Panc1 (cell line): ENCODE data around the gene FKBP4. TPM values are rescaled to one million over a fixed set of nuclear protein-coding genes. Genes with fewer than 3 reads are reported as not detected.

ENCODE experiments used
- ATAC-seq: fragments of 200-7000 bp; cut with Tn5 transposase; 2 replicates; pipeline ENCODE4 v1.9.1; 2020; ENCODE audit warnings: mild to moderate bottlenecking, moderate library complexity
- BruUV-seq: library from RNA; stranded (reverse); fragments of 400-500 nt; replicated peaks from 2 replicates; lab custom pipeline; 2021; lab: Mats Ljungman, UMichigan
- CTCF ChIA-PET: fragments of 300-600 bp; sonication (Branson Sonifier 250); formaldehyde crosslinking; loops from one replicate; lab custom pipeline; 2022; ENCODE audit warnings: antibody characterized with exemption; lab: Charles Lee
- POLR2A ChIA-PET: fragments of 300-600 bp; sonication (Branson Sonifier 250); formaldehyde crosslinking; loops from one replicate; lab custom pipeline; 2022; ENCODE audit warnings: antibody characterized with exemption; lab: Charles Lee
- DNase-seq: peaks from one replicate; pipeline ENCODE4 v3.0.0-alpha.2; 2010; ENCODE audit warnings: low read depth, low spot score
- H3K27ac ChIP-seq: 2 replicates; pipeline ENCODE4 v1.5.1; 2011; ENCODE audit warnings: mild to moderate bottlenecking, low read length, inconsistent platforms
- H3K27me3 ChIP-seq: fragments of 200-500 bp; sonication (Bioruptor generic); 2 replicates; pipeline ENCODE4 v1.6.0; 2014; ENCODE audit warnings: low read length, inconsistent platforms; ENCODE audit not compliant: control insufficient read depth, insufficient read depth
- H3K36me3 ChIP-seq: fragments of 200-500 bp; sonication (Bioruptor generic); 2 replicates; pipeline ENCODE4 v1.5.1; 2014; ENCODE audit warnings: inconsistent platforms, mild to moderate bottlenecking, low read length, moderate library complexity; ENCODE audit not compliant: control insufficient read depth, insufficient read depth
- H3K4me1 ChIP-seq: 2 replicates; pipeline ENCODE4 v1.5.1; 2011; ENCODE audit warnings: inconsistent platforms, mild to moderate bottlenecking, low read length, moderate library complexity; ENCODE audit not compliant: control insufficient read depth, insufficient read depth
- H3K4me3 ChIP-seq, 2 experiments: 2 replicates each; pipeline ENCODE4 v1.5.1; 2011 to 2012; ENCODE audit warnings: low read depth in 2 of 2, low read length in 2 of 2, mild to moderate bottlenecking in 2 of 2, inconsistent platforms in 1 of 2, moderate library complexity in 1 of 2
- H3K9me3 ChIP-seq: fragments of 200-500 bp; sonication (Bioruptor generic); 2 replicates; pipeline ENCODE4 v1.5.1; 2014; ENCODE audit warnings: low read depth, mild to moderate bottlenecking, inconsistent platforms, low read length, moderate library complexity; ENCODE audit not compliant: control insufficient read depth, insufficient read depth
- SIN3A ChIP-seq: IDR thresholded peaks from 2 replicates; pipeline ENCODE4 v1.6.1; 2012; ENCODE audit warnings: low read depth, mild to moderate bottlenecking, low read length, moderate library complexity, borderline replicate concordance; ENCODE audit not compliant: insufficient read depth
- TCF7L2 ChIP-seq: IDR thresholded peaks from 2 replicates; pipeline ENCODE4 v1.6.1; 2011; ENCODE audit warnings: mild to moderate bottlenecking, low read depth, low read length, inconsistent platforms
- in situ Hi-C: cut with HindIII; loops from 2 replicates; pipeline ENCODE4 v1.10.0; 2016; ENCODE audit warnings: low sequenced_read_pairs, low pct_unique_long_range_greater_than_20kb
- intact Hi-C: fragments of 100-400 bp; cut with micrococcal nuclease; formaldehyde crosslinking; loops from one replicate; pipeline ENCODE4 v1.10.0; 2022; ENCODE audit not compliant: unreplicated experiment
- total RNA-seq: library from RNA; stranded (reverse); gene quantifications from one replicate; pipeline ENCODE4 v1.2.1, GENCODE V29; 2021; ENCODE audit not compliant: unreplicated experiment
- TF ChIP-seq, protein P1 (sequence below), 2 experiments: IDR thresholded peaks; 2 replicates each; pipeline ENCODE4 v1.6.1; 2011 to 2012; ENCODE audit warnings: low read depth in 2 of 2, control low read depth in 1 of 2, low read length in 1 of 2, mild to moderate bottlenecking in 1 of 2, moderate library complexity in 1 of 2; ENCODE audit not compliant: insufficient read depth in 1 of 2
- TF ChIP-seq, protein P2 (sequence below): fragments of 450-650 bp; IDR thresholded peaks from 2 replicates; pipeline ENCODE4 v1.5.1; 2017; ENCODE audit warnings: mild to moderate bottlenecking

FKBP4 gene
- total RNA-seq, 1 experiment from 2014 or later: 64.9 TPM

DNA sequence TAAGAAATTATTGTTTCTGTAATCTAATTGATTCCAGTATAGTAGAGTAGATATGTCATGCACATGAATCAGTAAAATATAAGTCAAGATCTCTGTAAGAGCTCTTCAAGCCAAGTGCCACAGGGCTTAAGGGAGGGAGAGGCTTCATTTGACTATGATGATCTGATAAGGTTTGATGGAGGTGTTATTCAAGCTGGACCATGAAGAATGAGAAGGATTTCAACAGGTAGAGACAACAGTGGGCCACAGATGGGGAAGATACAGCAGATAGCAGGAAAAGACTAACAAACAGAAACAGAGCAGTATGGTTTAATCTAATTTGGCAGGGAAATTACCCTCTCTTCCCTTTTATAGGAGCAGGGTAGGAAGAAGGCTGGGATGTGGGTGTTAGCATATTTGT is 40.6 kb upstream of the FKBP4 start:
- no peak for DNase-seq
- Histone ChIP-seq H3K4me1 (no peaks in the 10 kb centered on the region), H3K9me3 (no peaks in the 10 kb centered on the region), H3K36me3 (no peaks in the 10 kb centered on the region), H3K27ac (no peak overlapping the region), H3K4me3 (no peak overlapping the region), H3K27me3 (peaks cover 8% of the 10 kb centered on the region)
- ChIA-PET POLR2A (no interaction called here), CTCF (no interaction called here)
- BruUV-seq: no TSS peak
- TF ChIP-seq, protein P1, sequence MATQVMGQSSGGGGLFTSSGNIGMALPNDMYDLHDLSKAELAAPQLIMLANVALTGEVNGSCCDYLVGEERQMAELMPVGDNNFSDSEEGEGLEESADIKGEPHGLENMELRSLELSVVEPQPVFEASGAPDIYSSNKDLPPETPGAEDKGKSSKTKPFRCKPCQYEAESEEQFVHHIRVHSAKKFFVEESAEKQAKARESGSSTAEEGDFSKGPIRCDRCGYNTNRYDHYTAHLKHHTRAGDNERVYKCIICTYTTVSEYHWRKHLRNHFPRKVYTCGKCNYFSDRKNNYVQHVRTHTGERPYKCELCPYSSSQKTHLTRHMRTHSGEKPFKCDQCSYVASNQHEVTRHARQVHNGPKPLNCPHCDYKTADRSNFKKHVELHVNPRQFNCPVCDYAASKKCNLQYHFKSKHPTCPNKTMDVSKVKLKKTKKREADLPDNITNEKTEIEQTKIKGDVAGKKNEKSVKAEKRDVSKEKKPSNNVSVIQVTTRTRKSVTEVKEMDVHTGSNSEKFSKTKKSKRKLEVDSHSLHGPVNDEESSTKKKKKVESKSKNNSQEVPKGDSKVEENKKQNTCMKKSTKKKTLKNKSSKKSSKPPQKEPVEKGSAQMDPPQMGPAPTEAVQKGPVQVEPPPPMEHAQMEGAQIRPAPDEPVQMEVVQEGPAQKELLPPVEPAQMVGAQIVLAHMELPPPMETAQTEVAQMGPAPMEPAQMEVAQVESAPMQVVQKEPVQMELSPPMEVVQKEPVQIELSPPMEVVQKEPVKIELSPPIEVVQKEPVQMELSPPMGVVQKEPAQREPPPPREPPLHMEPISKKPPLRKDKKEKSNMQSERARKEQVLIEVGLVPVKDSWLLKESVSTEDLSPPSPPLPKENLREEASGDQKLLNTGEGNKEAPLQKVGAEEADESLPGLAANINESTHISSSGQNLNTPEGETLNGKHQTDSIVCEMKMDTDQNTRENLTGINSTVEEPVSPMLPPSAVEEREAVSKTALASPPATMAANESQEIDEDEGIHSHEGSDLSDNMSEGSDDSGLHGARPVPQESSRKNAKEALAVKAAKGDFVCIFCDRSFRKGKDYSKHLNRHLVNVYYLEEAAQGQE (IDR thresholded peaks at IDR 0.05; ENCODE audit: insufficient read depth in 1 of 2, low read depth in 2 of 2, low read length in 1 of 2): no peak
- TF ChIP-seq TCF7L2: no peak
- intact Hi-C loops (no loop called here), in situ Hi-C loops (no loop called here)
- no peak for ATAC-seq

DNA sequence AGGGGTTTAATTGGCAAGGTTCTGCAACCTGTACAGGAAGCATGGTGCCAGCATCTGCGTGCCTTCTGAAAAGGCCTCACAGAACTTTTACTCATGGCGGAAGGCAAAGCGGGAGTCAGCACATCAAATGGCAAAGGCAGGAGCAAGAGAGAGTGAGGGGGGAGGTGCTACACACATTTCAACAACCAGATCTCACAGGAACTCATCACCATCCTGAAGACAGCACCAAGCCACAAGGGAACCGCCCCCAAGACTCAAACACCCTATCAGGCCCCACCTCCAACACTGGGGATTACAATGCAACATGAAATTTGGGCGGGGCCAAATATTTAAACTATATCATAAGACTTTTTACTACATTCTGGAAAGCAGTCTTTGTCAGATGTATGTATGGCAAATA is 38.0 kb upstream of the FKBP4 start:
- intact Hi-C loops: no loop called here
- DNase-seq (no peak), ATAC-seq (no peak)
- Histone ChIP-seq H3K36me3 (no peaks in the 10 kb centered on the region), H3K27ac (no peak overlapping the region), H3K4me1 (no peaks in the 10 kb centered on the region), H3K27me3 (peaks cover 6% of the 10 kb centered on the region), H3K9me3 (no peaks in the 10 kb centered on the region), H3K4me3 (no peak overlapping the region)
- BruUV-seq: no TSS peak
- POLR2A ChIA-PET: no interaction called here
- CTCF ChIA-PET: no interaction called here
- TF ChIP-seq, protein P2, sequence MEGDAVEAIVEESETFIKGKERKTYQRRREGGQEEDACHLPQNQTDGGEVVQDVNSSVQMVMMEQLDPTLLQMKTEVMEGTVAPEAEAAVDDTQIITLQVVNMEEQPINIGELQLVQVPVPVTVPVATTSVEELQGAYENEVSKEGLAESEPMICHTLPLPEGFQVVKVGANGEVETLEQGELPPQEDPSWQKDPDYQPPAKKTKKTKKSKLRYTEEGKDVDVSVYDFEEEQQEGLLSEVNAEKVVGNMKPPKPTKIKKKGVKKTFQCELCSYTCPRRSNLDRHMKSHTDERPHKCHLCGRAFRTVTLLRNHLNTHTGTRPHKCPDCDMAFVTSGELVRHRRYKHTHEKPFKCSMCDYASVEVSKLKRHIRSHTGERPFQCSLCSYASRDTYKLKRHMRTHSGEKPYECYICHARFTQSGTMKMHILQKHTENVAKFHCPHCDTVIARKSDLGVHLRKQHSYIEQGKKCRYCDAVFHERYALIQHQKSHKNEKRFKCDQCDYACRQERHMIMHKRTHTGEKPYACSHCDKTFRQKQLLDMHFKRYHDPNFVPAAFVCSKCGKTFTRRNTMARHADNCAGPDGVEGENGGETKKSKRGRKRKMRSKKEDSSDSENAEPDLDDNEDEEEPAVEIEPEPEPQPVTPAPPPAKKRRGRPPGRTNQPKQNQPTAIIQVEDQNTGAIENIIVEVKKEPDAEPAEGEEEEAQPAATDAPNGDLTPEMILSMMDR: no peak
- TF ChIP-seq SIN3A (no peak), TCF7L2 (no peak)
- TF ChIP-seq, protein P1 (IDR thresholded peaks at IDR 0.05; ENCODE audit: insufficient read depth in 1 of 2, low read depth in 2 of 2, low read length in 1 of 2): no peak
- in situ Hi-C loops: no loop called here
